GM12865 (cell line): ENCODE data around the gene AMIGO1.
A peak's percentile ranks its signal among the peaks of the same experiment; 100 is the strongest.

Source experiments
- DNase-seq: peaks from one replicate; pipeline ENCODE4 v3.0.0; 2010; ENCODE audit warnings: low read depth
- H3K4me3 ChIP-seq: 2 replicates; pipeline ENCODE4 v1.5.1; 2011; ENCODE audit warnings: mild to moderate bottlenecking, low read depth, low read length, control low read depth
- TF ChIP-seq, protein P1 (sequence below): IDR thresholded peaks from 2 replicates; pipeline ENCODE4 v1.5.1; 2011; ENCODE audit warnings: low read length, control low read depth, low read depth, inconsistent platforms; ENCODE audit not compliant: insufficient read depth; ENCODE audit errors: missing control alignments

AMIGO1 gene

GRCh38 chr1:109538827-109539555, 29.5 kb upstream of the AMIGO1 start:
- TF ChIP-seq, protein P1, sequence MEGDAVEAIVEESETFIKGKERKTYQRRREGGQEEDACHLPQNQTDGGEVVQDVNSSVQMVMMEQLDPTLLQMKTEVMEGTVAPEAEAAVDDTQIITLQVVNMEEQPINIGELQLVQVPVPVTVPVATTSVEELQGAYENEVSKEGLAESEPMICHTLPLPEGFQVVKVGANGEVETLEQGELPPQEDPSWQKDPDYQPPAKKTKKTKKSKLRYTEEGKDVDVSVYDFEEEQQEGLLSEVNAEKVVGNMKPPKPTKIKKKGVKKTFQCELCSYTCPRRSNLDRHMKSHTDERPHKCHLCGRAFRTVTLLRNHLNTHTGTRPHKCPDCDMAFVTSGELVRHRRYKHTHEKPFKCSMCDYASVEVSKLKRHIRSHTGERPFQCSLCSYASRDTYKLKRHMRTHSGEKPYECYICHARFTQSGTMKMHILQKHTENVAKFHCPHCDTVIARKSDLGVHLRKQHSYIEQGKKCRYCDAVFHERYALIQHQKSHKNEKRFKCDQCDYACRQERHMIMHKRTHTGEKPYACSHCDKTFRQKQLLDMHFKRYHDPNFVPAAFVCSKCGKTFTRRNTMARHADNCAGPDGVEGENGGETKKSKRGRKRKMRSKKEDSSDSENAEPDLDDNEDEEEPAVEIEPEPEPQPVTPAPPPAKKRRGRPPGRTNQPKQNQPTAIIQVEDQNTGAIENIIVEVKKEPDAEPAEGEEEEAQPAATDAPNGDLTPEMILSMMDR = no peak
- no peak for DNase-seq
- H3K4me3 ChIP-seq = no peak overlapping the region

GRCh38 chr1:109537450-109538178, 28.1 kb upstream of the AMIGO1 start:
- TF ChIP-seq, protein P1 = no peak
- no peak for DNase-seq
- H3K4me3 ChIP-seq = no peak overlapping the region

GRCh38 chr1:109535971-109536491, 26.5 kb upstream of the AMIGO1 start:
- TF ChIP-seq, protein P1 = no peak
- no peak overlapping the region for H3K4me3 ChIP-seq
- DNase-seq = no peak

DNA sequence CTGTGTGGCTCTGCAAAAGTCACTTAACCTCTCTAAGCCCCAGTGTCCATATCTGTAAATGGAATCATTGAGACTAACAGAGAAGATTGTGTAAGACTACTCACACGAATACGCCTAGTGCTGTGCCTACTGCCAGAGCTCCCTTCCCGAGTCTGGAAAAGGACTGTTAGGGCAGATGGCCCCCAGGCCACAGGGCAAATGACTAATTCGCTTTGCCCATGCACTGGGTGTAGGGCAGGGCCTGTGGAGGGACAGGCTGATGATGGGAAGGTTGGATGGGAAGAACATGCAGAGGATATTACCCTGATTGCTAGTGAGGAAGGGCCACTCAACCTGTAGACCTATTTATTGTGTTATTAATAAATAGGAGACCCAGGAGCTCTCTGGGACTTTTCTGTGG, 26.0 kb upstream of the AMIGO1 start:
- TF ChIP-seq, protein P1 = no peak
- DNase-seq = no peak
- no peak overlapping the region for H3K4me3 ChIP-seq

DNA sequence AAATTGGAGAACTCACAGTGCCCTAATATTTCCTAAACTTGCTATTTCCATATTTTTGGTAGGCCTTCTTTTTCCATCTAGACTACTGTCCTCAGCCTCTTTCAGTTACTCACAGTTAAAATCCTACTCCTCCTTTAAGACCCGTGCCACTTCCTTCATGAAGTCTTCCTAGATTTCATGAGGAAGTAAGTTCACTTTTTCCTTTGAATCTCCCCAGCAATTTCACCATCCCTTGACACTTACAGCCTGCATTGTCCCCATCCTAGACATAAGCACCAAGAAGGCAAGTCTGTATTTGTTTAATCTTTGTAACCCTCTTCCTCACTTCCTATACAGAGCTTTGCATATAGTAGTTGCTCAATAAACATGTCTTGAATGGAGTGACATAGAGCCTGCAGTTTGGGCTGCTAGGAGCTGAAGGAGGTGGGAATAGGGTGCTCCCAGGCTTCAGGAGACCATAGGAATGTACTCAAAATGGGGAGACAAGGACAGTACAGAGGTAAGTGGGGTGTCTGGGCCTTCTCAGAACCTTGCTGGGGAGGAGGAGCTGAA, 24.9 kb upstream of the AMIGO1 start:
- H3K4me3 ChIP-seq = no peak overlapping the region
- TF ChIP-seq, protein P1 = no peak
- DNase-seq = no peak

- H3K4me3 ChIP-seq = peak overlapping the region; percentile 29
- TF ChIP-seq, protein P1 = peak; percentile 99
- peak; percentile 86 for DNase-seq
These were observed 23.0 kb upstream of the AMIGO1 start for GRCh38 chr1:109532365-109533136.
